Loucy (cell line): ENCODE measurements around the gene ASIC4.

ENCODE experiments used
- H2AFZ ChIP-seq: fragments of 200-600 bp; sonication (generic); 2 replicates; pipeline ENCODE4 v1.6.0; 2016; ENCODE audit warnings: antibody characterized with exemption, mild to moderate bottlenecking, low read length, moderate library complexity
- H3F3A ChIP-seq: fragments of 200-600 bp; 2 replicates; pipeline ENCODE4 v1.6.0; 2016; ENCODE audit warnings: antibody characterized with exemption, low read depth, mild to moderate bottlenecking
- H3K27me3 ChIP-seq: fragments of 200-600 bp; sonication (generic); 2 replicates; pipeline ENCODE4 v1.6.1; 2014; ENCODE audit warnings: low read length, mild to moderate bottlenecking; ENCODE audit not compliant: insufficient read depth, poor library complexity, severe bottlenecking
- H3K36me3 ChIP-seq: fragments of 200-600 bp; sonication (generic); 2 replicates; pipeline ENCODE4 v1.6.1; 2016; ENCODE audit warnings: low read length; ENCODE audit not compliant: insufficient read depth
- H3K4me1 ChIP-seq: fragments of 200-600 bp; sonication (generic); 2 replicates; pipeline ENCODE4 v1.5.1; 2014; ENCODE audit warnings: low read length, mild to moderate bottlenecking; ENCODE audit not compliant: insufficient read depth, poor library complexity, severe bottlenecking
- H3K4me2 ChIP-seq: fragments of 200-600 bp; sonication (generic); 2 replicates; pipeline ENCODE4 v1.6.0; 2014; ENCODE audit warnings: antibody characterized with exemption, low read length, low read depth, mild to moderate bottlenecking; ENCODE audit not compliant: poor library complexity, severe bottlenecking
- H3K4me3 ChIP-seq: fragments of 200-600 bp; sonication (generic); 2 replicates; pipeline ENCODE4 v1.5.1; 2014; ENCODE audit warnings: low read length, mild to moderate bottlenecking, mixed read lengths; ENCODE audit not compliant: poor library complexity, severe bottlenecking
- H3K79me2 ChIP-seq: fragments of 200-600 bp; sonication (generic); 2 replicates; pipeline ENCODE4 v1.6.1; 2014; ENCODE audit warnings: low read length; ENCODE audit not compliant: insufficient read depth
- H3K9ac ChIP-seq: fragments of 200-600 bp; sonication (generic); 2 replicates; pipeline ENCODE4 v1.6.0; 2014; ENCODE audit warnings: mild to moderate bottlenecking, low read depth, low read length, moderate library complexity; ENCODE audit not compliant: poor library complexity, severe bottlenecking
- H3K9me2 ChIP-seq: fragments of 200-600 bp; sonication (generic); replicated peaks from 2 replicates; pipeline ENCODE4 v1.6.1; 2016; ENCODE audit warnings: low read depth, low read length, mixed read lengths
- H3K9me3 ChIP-seq: fragments of 200-600 bp; sonication (generic); 2 replicates; pipeline ENCODE4 v1.6.1; 2014; ENCODE audit warnings: mild to moderate bottlenecking, antibody characterized with exemption, low read length, low read depth; ENCODE audit not compliant: insufficient read depth
- H4K20me1 ChIP-seq: fragments of 200-600 bp; sonication (generic); 2 replicates; pipeline ENCODE4 v1.6.0; 2014; ENCODE audit warnings: antibody characterized with exemption, low read length, mild to moderate bottlenecking; ENCODE audit not compliant: insufficient read depth, poor library complexity, severe bottlenecking
- EZH2phosphoT487 ChIP-seq: fragments of 200-600 bp; IDR thresholded peaks from 2 replicates; pipeline ENCODE4 v1.6.1; 2018; ENCODE audit warnings: antibody characterized with exemption, mild to moderate bottlenecking, moderate library complexity, borderline replicate concordance
- TF ChIP-seq, protein P1 (sequence below): fragments of 200-600 bp; sonication (generic); conservative IDR thresholded peaks from 2 replicates; pipeline ENCODE4 v1.5.1; 2014; ENCODE audit warnings: mild to moderate bottlenecking, antibody characterized with exemption, low read length

The ASIC4 gene

DNA sequence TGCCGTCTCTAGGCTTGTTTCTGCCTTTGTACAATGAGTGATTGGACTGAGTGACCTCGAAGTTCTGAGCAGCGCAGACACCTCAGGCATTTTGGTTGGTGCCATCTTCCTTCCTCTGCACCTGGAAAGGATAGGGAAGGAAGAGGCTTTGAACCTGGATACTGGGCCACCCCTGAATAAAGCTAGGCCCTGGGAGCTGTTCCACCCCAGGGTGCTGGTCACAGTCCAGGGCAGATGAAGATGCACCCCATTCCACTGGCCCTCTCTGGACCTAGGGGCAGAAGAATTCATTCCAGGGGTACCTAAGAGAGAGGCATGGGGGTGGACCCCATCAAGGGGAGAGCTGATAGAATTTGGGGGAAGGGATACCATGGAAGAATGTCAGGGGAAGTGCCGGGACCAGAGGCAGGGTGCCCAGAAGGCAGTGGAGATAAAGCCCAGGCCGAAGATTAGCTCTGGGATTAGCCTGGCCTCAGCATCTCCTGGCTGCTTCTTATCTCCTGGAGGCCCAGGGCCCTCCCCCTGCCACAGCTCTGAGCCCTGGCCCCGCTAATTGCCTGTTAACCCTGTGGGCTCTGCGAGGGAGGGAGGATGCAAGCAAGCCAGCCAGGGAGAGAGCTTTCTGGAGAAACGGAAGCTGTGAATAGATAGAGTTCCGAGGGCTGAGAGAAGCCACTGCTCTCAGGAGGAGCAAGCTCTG is 11.4 kb downstream of the ASIC4 start:
- H3K9me2 ChIP-seq = no peaks in the 10 kb centered on the region
- H2AFZ ChIP-seq = no peak overlapping the region
- no peak overlapping the region for H3K4me3 ChIP-seq
- H3K4me1 ChIP-seq = peaks cover 8% of the 10 kb centered on the region
- H3K79me2 ChIP-seq = no peaks in the 10 kb centered on the region
- H3K9me3 ChIP-seq = no peaks in the 10 kb centered on the region
- no peak overlapping the region for H3K4me2 ChIP-seq
- H4K20me1 ChIP-seq = no peaks in the 10 kb centered on the region
- TF ChIP-seq, protein P1, sequence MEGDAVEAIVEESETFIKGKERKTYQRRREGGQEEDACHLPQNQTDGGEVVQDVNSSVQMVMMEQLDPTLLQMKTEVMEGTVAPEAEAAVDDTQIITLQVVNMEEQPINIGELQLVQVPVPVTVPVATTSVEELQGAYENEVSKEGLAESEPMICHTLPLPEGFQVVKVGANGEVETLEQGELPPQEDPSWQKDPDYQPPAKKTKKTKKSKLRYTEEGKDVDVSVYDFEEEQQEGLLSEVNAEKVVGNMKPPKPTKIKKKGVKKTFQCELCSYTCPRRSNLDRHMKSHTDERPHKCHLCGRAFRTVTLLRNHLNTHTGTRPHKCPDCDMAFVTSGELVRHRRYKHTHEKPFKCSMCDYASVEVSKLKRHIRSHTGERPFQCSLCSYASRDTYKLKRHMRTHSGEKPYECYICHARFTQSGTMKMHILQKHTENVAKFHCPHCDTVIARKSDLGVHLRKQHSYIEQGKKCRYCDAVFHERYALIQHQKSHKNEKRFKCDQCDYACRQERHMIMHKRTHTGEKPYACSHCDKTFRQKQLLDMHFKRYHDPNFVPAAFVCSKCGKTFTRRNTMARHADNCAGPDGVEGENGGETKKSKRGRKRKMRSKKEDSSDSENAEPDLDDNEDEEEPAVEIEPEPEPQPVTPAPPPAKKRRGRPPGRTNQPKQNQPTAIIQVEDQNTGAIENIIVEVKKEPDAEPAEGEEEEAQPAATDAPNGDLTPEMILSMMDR = no peak
- no peak for TF ChIP-seq EZH2phosphoT487
- H3K9ac ChIP-seq = no peak overlapping the region
- no peaks in the 10 kb centered on the region for H3F3A ChIP-seq
- H3K36me3 ChIP-seq = no peaks in the 10 kb centered on the region
- H3K27me3 ChIP-seq = no peaks in the 10 kb centered on the region

DNA sequence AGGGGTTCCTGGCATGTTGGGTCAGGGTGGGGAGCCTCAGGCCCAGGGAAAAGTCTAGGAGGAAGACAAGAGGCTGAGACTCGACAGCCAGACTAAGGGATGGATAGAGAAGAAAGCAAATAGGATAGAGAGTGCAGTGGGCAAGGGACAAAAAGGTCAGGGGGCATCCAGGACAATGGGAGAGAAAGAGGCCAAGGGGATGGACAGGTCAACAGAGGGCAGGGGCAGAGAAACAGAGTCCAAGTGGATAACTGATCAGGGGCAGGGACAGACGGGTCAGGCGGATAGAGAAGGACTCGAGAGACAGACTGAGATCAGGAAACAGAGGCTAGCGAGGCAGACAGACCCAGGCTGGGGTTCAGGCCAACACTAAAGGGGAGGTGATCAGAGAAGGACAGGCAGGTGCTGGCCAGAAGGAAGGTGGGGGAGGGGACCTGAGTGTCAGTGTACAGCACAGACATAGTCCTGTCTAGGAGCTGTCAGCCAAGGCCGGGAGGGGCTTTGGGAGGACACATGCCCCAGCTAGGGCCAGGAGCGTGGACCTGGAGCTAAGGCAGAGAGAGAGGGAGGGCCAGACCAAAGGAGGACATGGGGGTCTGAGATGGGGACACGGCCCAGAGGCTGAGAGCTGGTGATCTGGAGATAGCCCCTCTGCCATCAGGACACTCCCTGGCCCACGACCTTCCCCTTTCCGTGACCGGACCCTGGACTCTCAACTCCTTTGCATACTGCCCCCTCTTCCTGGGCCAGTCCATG is 12.2 kb downstream of the ASIC4 start:
- Histone ChIP-seq H4K20me1 (no peaks in the 10 kb centered on the region), H2AFZ (no peak overlapping the region), H3K9me2 (no peaks in the 10 kb centered on the region), H3K27me3 (no peaks in the 10 kb centered on the region), H3K36me3 (no peaks in the 10 kb centered on the region), H3K9ac (no peak overlapping the region), H3K4me3 (no peak overlapping the region), H3F3A (no peaks in the 10 kb centered on the region), H3K79me2 (no peaks in the 10 kb centered on the region), H3K9me3 (no peaks in the 10 kb centered on the region), H3K4me2 (no peak overlapping the region), H3K4me1 (no peaks in the 10 kb centered on the region)
- TF ChIP-seq EZH2phosphoT487 = no peak
- TF ChIP-seq, protein P1 = no peak

DNA sequence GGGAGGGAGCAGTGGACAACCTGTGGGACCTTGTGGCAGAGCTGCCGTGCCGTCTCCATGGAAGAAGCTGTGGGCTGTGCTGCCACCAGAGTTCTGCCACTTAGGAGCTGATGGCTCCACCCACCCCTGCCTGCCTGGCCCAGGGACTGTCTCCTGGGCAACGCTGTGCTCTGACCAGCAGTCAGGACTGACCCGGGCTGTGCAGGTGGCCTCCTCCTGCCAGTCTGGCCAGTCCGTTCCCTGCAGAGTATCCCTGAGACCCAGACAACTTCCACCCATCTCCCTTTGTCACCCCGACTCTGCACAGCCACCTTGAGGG is 12.8 kb downstream of the ASIC4 start:
- Histone ChIP-seq H3F3A (no peaks in the 10 kb centered on the region), H3K9ac (no peak overlapping the region), H3K4me2 (no peak overlapping the region), H3K79me2 (no peaks in the 10 kb centered on the region), H2AFZ (no peak overlapping the region), H3K36me3 (no peaks in the 10 kb centered on the region), H3K4me3 (no peak overlapping the region), H4K20me1 (no peaks in the 10 kb centered on the region), H3K9me2 (no peaks in the 10 kb centered on the region), H3K4me1 (no peaks in the 10 kb centered on the region), H3K27me3 (no peaks in the 10 kb centered on the region), H3K9me3 (no peaks in the 10 kb centered on the region)
- TF ChIP-seq, protein P1 = no peak
- no peak for TF ChIP-seq EZH2phosphoT487
